ENCODE data around the gene TAF11. TPM values are rescaled to one million over a fixed set of nuclear protein-coding genes. Genes with fewer than 3 reads are reported as not detected.
"Not testable (repeated sequence)": the region's sequence is repeated elsewhere in the genome, so short reads cannot be mapped to it uniquely, and the experiment has no call there.

The TAF11 gene
- total RNA-seq, 1 donor from 2014 or later, result 33.8 TPM

DNA sequence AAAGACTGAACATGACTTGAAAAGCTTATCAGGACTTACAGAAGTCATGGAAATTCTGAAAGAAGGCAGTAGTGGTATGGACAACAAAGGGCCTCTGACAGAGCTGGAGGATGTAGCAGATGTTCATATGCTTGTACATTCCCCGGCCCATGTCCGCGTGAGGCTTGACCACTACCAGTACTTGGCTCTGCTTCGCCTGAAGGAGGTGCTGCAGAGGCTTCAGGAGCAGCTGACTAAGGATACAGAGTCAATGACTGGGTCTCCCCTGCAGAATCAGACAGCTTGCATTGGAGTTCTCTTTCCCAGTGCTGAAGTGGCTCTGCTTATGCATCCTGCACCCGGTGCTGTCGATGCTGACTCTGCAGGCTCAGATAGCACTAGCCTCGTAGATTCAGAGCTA lies 29.2 kb downstream of the TAF11 start:
- Mint-ChIP-seq H3K27ac (ENCODE audit: unreplicated experiment) (no peak overlapping the region), H3K9me3 (ENCODE audit: unreplicated experiment) (no peaks in the 10 kb centered on the region), H3K4me1 (ENCODE audit: unreplicated experiment) (no peaks in the 10 kb centered on the region), H3K4me3 (ENCODE audit: unreplicated experiment) (no peak overlapping the region), H3K36me3 (ENCODE audit: unreplicated experiment) (peaks cover 54% of the 10 kb centered on the region), H3K27me3 (ENCODE audit: unreplicated experiment) (no peaks in the 10 kb centered on the region)
- TF ChIP-seq, protein P1, sequence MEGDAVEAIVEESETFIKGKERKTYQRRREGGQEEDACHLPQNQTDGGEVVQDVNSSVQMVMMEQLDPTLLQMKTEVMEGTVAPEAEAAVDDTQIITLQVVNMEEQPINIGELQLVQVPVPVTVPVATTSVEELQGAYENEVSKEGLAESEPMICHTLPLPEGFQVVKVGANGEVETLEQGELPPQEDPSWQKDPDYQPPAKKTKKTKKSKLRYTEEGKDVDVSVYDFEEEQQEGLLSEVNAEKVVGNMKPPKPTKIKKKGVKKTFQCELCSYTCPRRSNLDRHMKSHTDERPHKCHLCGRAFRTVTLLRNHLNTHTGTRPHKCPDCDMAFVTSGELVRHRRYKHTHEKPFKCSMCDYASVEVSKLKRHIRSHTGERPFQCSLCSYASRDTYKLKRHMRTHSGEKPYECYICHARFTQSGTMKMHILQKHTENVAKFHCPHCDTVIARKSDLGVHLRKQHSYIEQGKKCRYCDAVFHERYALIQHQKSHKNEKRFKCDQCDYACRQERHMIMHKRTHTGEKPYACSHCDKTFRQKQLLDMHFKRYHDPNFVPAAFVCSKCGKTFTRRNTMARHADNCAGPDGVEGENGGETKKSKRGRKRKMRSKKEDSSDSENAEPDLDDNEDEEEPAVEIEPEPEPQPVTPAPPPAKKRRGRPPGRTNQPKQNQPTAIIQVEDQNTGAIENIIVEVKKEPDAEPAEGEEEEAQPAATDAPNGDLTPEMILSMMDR (IDR thresholded peaks at IDR 0.05), result no peak
- DNase-seq (ENCODE audit: extremely low spot score, unreplicated experiment), result no peak

DNA sequence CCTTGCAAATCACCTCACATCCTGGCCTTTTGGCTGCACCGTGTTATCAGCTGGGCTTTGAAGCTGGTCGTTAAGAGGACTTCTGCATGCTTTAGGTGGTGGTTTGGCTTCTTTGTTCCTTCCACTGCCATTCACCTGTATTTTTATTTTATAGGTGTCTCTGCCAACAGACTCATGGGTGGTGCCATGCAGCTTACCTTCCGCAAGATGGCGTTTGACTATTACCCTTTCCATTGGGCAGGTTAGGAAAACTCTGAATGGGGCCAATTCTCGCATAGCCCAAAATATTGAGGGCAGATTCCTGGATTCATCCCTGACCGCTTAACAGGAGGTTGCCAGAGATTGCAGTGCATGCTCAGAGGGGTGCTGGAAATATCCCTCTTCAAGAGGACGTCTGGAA lies 32.4 kb downstream of the TAF11 start:
- Mint-ChIP-seq H3K9me3 (ENCODE audit: unreplicated experiment) (no peaks in the 10 kb centered on the region), H3K27me3 (ENCODE audit: unreplicated experiment) (no peaks in the 10 kb centered on the region), H3K36me3 (ENCODE audit: unreplicated experiment) (peaks cover 63% of the 10 kb centered on the region), H3K27ac (ENCODE audit: unreplicated experiment) (no peak overlapping the region), H3K4me3 (ENCODE audit: unreplicated experiment) (no peak overlapping the region), H3K4me1 (ENCODE audit: unreplicated experiment) (no peaks in the 10 kb centered on the region)
- DNase-seq (ENCODE audit: extremely low spot score, unreplicated experiment), result no peak
- TF ChIP-seq, protein P1 (IDR thresholded peaks at IDR 0.05), result no peak

DNA sequence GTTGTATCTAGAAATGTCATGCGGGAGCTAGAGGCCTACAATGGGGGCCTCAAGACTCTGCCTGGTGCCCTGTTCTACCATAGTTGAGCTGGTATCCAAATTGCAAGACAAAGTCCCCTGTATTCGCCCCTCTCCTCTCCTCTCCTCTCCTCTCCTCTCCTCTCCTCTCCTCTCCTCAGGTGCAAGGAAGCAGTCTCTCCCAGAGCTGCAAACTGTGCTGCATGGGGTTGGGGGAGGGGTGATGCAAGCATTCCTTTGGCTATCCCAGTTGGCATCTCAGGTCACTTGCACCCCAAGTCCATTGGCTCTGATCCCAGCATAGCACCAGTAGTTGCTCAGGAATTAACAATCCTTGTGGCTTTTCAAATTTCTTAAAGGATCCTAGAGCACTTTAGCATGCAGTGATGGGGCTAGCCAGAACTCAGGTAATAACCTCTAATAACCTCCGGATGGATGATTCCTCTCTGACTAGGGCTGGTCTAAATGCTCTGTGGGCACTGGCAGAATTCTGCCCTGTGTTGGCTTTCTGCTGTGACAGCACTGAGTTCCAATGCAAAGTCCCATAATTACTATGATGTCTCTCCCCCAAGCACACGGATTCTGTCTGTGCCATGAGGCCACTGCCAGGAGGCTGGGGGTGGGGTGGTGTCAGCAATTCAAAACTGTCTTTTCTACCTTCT lies 35.3 kb downstream of the TAF11 start:
- Mint-ChIP-seq H3K4me1 (ENCODE audit: unreplicated experiment) (no peaks in the 10 kb centered on the region), H3K27ac (ENCODE audit: unreplicated experiment) (no peak overlapping the region), H3K36me3 (ENCODE audit: unreplicated experiment) (peaks cover 50% of the 10 kb centered on the region), H3K27me3 (ENCODE audit: unreplicated experiment) (no peaks in the 10 kb centered on the region), H3K4me3 (ENCODE audit: unreplicated experiment) (no peak overlapping the region), H3K9me3 (ENCODE audit: unreplicated experiment) (no peaks in the 10 kb centered on the region)
- no peak for DNase-seq (ENCODE audit: extremely low spot score, unreplicated experiment)
- TF ChIP-seq, protein P1 (IDR thresholded peaks at IDR 0.05), result no peak

DNA sequence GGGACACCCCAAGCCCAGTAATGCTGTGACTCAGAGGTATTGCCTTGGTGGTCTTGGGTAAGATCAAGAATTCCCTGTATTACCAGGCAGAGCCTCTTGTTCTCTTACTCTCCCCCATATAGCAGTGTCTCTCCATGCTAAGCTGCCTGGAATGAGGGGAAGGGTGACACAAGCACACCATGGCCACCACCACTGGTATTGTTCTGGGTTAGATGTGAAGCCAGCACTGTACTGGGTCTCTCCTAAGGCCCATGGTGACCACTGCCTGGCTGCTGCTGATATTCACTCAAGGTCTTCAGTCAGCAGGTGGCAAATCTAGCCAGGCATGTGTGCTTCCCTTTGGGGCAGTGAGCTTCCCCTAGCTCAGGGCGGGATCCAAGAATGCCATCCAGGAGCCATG lies 36.5 kb downstream of the TAF11 start:
- no peaks in the 10 kb centered on the region for H3K4me1 Mint-ChIP-seq (ENCODE audit: unreplicated experiment)
- H3K9me3 Mint-ChIP-seq (ENCODE audit: unreplicated experiment), result no peaks in the 10 kb centered on the region
- H3K36me3 Mint-ChIP-seq (ENCODE audit: unreplicated experiment), result peaks cover 39% of the 10 kb centered on the region
- no peaks in the 10 kb centered on the region for H3K27me3 Mint-ChIP-seq (ENCODE audit: unreplicated experiment)
- TF ChIP-seq, protein P1 (IDR thresholded peaks at IDR 0.05), result no peak
- no peak overlapping the region for H3K4me3 Mint-ChIP-seq (ENCODE audit: unreplicated experiment)
- H3K27ac Mint-ChIP-seq (ENCODE audit: unreplicated experiment), result no peak overlapping the region
- no peak for DNase-seq (ENCODE audit: extremely low spot score, unreplicated experiment)

DNA sequence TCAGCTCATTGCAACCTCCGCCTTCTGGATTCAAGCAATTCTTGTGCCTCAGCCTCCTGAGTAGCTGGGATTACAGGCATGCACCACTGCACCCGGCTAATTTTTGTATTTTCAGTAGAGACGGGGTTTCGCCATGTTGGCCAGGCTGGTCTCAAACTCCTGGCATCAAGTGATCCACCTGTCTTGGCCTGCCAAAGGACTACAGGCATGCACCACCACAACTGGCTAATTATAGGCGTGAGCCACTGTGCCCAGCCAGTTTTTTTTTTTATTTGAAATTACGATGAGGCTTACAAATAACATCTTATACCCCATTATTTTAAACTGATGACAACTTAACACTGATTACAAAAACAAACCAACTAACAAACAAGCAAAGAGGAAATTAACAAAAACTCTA lies 38.8 kb downstream of the TAF11 start:
- not testable (repeated sequence) for H3K9me3 Mint-ChIP-seq (ENCODE audit: unreplicated experiment); H3K27me3 Mint-ChIP-seq (ENCODE audit: unreplicated experiment); H3K27ac Mint-ChIP-seq (ENCODE audit: unreplicated experiment); DNase-seq (ENCODE audit: extremely low spot score, unreplicated experiment); H3K4me1 Mint-ChIP-seq (ENCODE audit: unreplicated experiment); H3K4me3 Mint-ChIP-seq (ENCODE audit: unreplicated experiment)
- peaks cover 31% of the 10 kb centered on the region for H3K36me3 Mint-ChIP-seq (ENCODE audit: unreplicated experiment)

Data from osteocyte (in vitro differentiated cells).